HEK293 (cell line): ENCODE measurements around the gene TTF1.

ENCODE experiments used
- CTCF ChIA-PET: fragments of 350-600 bp; formaldehyde crosslinking; extraction: SDS; loops from one replicate; lab custom pipeline; 2021; ENCODE audit warnings: antibody characterized with exemption; lab: Yijun Ruan, JAX
- POLR2A ChIA-PET: fragments of 300-600 bp; formaldehyde crosslinking; extraction: SDS; loops from one replicate; lab custom pipeline; 2020; ENCODE audit warnings: antibody characterized with exemption, inconsistent platforms; lab: Yijun Ruan, JAX
- H3K27ac ChIP-seq: fragments of 200-500 bp; sonication (Bioruptor generic); 2 replicates; pipeline ENCODE4 v1.5.1; 2014; ENCODE audit warnings: low read depth, low read length, control low read depth, inconsistent platforms; ENCODE audit errors: extremely low read depth
- H3K36me3 ChIP-seq, 2 experiments: fragments of 200-500 bp in 1 of 2; sonication (Bioruptor generic) in 1 of 2; 1 replicate in 1 of 2; 2 replicates in 1 of 2; pipeline ENCODE4 v1.5.1; 2014 to 2017; ENCODE audit warnings: inconsistent platforms in 2 of 2, low read length in 2 of 2; ENCODE audit not compliant: control insufficient read depth in 2 of 2, insufficient read depth in 1 of 2
- H3K4me1 ChIP-seq: fragments of 200-500 bp; sonication (Bioruptor generic); 2 replicates; pipeline ENCODE4 v1.5.1; 2014; ENCODE audit warnings: mild to moderate bottlenecking, low read length, inconsistent platforms; ENCODE audit not compliant: control insufficient read depth, insufficient read depth
- H3K4me3 ChIP-seq: 2 replicates; pipeline ENCODE4 v1.5.1; 2011; ENCODE audit warnings: low read depth, mild to moderate bottlenecking, control low read depth, low read length, moderate library complexity
- H3K9me3 ChIP-seq: fragments of 200-500 bp; sonication (Bioruptor generic); 2 replicates; pipeline ENCODE4 v1.5.1; 2014; ENCODE audit warnings: low read depth, low read length, inconsistent platforms; ENCODE audit not compliant: control insufficient read depth, insufficient read depth
- BCL11A ChIP-seq: fragments of 450-650 bp; formaldehyde crosslinking; IDR thresholded peaks from 2 replicates; pipeline ENCODE4 v1.5.1; 2016; ENCODE audit warnings: low read depth, missing biosample characterization, missing genetic modification characterization
- PRDM6 ChIP-seq: fragments of 450-650 bp; formaldehyde crosslinking; IDR thresholded peaks from 2 replicates; pipeline ENCODE4 v1.5.1; 2017; ENCODE audit warnings: missing biosample characterization, missing genetic modification characterization
- ZBTB44 ChIP-seq: fragments of 450-650 bp; IDR thresholded peaks from 2 replicates; pipeline ENCODE4 v1.5.1; 2018; ENCODE audit warnings: missing biosample characterization, mild to moderate bottlenecking, missing genetic modification characterization
- ZNF10 ChIP-seq: fragments of 450-650 bp; formaldehyde crosslinking; IDR thresholded peaks from 2 replicates; pipeline ENCODE4 v1.5.1; 2017; ENCODE audit warnings: missing biosample characterization, missing genetic modification characterization
- ZNF146 ChIP-seq: fragments of 450-650 bp; formaldehyde crosslinking; IDR thresholded peaks from 2 replicates; pipeline ENCODE4 v1.5.1; 2016; ENCODE audit warnings: missing biosample characterization, missing genetic modification characterization
- ZNF18 ChIP-seq: fragments of 450-650 bp; formaldehyde crosslinking; IDR thresholded peaks from 2 replicates; pipeline ENCODE4 v1.5.1; 2016; ENCODE audit warnings: missing biosample characterization, missing genetic modification characterization
- ZNF211 ChIP-seq: fragments of 450-650 bp; formaldehyde crosslinking; IDR thresholded peaks from 2 replicates; pipeline ENCODE4 v1.5.1; 2016; ENCODE audit warnings: low read depth, missing biosample characterization, missing genetic modification characterization
- ZNF214 ChIP-seq: fragments of 450-650 bp; formaldehyde crosslinking; IDR thresholded peaks from 2 replicates; pipeline ENCODE4 v1.5.1; 2017; ENCODE audit warnings: missing biosample characterization, mild to moderate bottlenecking, missing genetic modification characterization, borderline replicate concordance
- ZNF274 ChIP-seq, 2 experiments: fragments of 200-500 bp in 1 of 2; fragments of 450-650 bp in 1 of 2; sonication (Bioruptor generic) in 1 of 2; formaldehyde crosslinking in 1 of 2; IDR thresholded peaks; 2 replicates each; pipeline versions ENCODE4 v1.5.1 to v1.6.1; 2014 to 2016; ENCODE audit warnings: borderline replicate concordance in 1 of 2, inconsistent platforms in 1 of 2, low read length in 1 of 2, missing biosample characterization in 1 of 2, missing genetic modification characterization in 1 of 2
- ZNF48 ChIP-seq: fragments of 450-650 bp; formaldehyde crosslinking; IDR thresholded peaks from 2 replicates; pipeline ENCODE4 v1.5.1; 2016; ENCODE audit warnings: missing biosample characterization, missing genetic modification characterization
- ZNF518A ChIP-seq: fragments of 450-650 bp; formaldehyde crosslinking; conservative IDR thresholded peaks from 2 replicates; pipeline ENCODE4 v1.5.1; 2016; ENCODE audit warnings: low read depth, missing biosample characterization, missing genetic modification characterization
- ZNF558 ChIP-seq: fragments of 450-650 bp; formaldehyde crosslinking; IDR thresholded peaks from 2 replicates; pipeline ENCODE4 v1.5.1; 2016; ENCODE audit warnings: missing biosample characterization, missing genetic modification characterization
- ZNF624 ChIP-seq: fragments of 450-650 bp; formaldehyde crosslinking; IDR thresholded peaks from 2 replicates; pipeline ENCODE4 v1.5.1; 2017; ENCODE audit warnings: missing biosample characterization, missing genetic modification characterization
- ZNF704 ChIP-seq: fragments of 450-650 bp; formaldehyde crosslinking; IDR thresholded peaks from 2 replicates; pipeline ENCODE4 v1.5.1; 2016; ENCODE audit warnings: missing biosample characterization, missing genetic modification characterization
- ZNF768 ChIP-seq: fragments of 450-650 bp; formaldehyde crosslinking; IDR thresholded peaks from 2 replicates; pipeline ENCODE4 v1.5.1; 2018; ENCODE audit warnings: missing biosample characterization, mild to moderate bottlenecking, missing genetic modification characterization
- ZNF785 ChIP-seq: fragments of 450-650 bp; formaldehyde crosslinking; IDR thresholded peaks from 2 replicates; pipeline ENCODE4 v1.5.1; 2016; ENCODE audit warnings: missing biosample characterization, missing genetic modification characterization
- ZNF837 ChIP-seq: fragments of 450-650 bp; formaldehyde crosslinking; IDR thresholded peaks from 2 replicates; pipeline ENCODE4 v1.5.1; 2016; ENCODE audit warnings: missing biosample characterization, missing genetic modification characterization

TTF1 gene

GRCh38 chr9:132423503-132423902 lies 16.9 kb upstream of the TTF1 start:
- Histone ChIP-seq H3K4me1 (no peaks in the 10 kb centered on the region), H3K36me3 (no peaks in the 10 kb centered on the region), H3K4me3 (no peak overlapping the region), H3K27ac (no peak overlapping the region), H3K9me3 (no peaks in the 10 kb centered on the region)
- no peak for TF ChIP-seq ZNF785
- TF ChIP-seq ZNF837 (tag by site-specific recombination): no peak
- TF ChIP-seq ZNF768 (tag by site-specific recombination): no peak
- TF ChIP-seq ZNF18: no peak
- TF ChIP-seq ZNF274 (IDR thresholded peaks at IDR 0.05; ENCODE audit: low read length): no peak
- TF ChIP-seq ZNF274 (tag by site-specific recombination; IDR thresholded peaks at IDR 0.05; ENCODE audit: borderline replicate concordance): no peak
- TF ChIP-seq PRDM6 (tag by site-specific recombination): no peak
- no peak for TF ChIP-seq ZNF518A
- TF ChIP-seq ZNF10 (tag by site-specific recombination): no peak
- no peak for TF ChIP-seq ZNF48 (tag by site-specific recombination)
- no peak for TF ChIP-seq ZNF704
- no peak for TF ChIP-seq ZNF146 (tag by site-specific recombination)
- TF ChIP-seq ZBTB44 (tag by site-specific recombination): no peak
- TF ChIP-seq ZNF211: no peak
- TF ChIP-seq ZNF558: no peak
- no peak for TF ChIP-seq ZNF624 (tag by site-specific recombination)
- TF ChIP-seq BCL11A (tag by site-specific recombination): no peak
- TF ChIP-seq ZNF214 (tag by site-specific recombination): no peak
- ChIA-PET POLR2A (no interaction called here), CTCF (interaction anchor here (0.9 to 1.4 kb wide), 2 partner anchors 10 to 11 kb away, joined by 3 to 6 read pairs; no protein-coding TSS in a partner anchor)
